Measurements from ENCODE around the gene MS4A4E. TPM values are rescaled to one million over a fixed set of nuclear protein-coding genes. Genes with fewer than 3 reads are reported as not detected.

Gene MS4A4E
- total RNA-seq, 6 experiments from 2014 or later: 1.1 to 3.8 (median 3.1) TPM

- H3K9me3 ChIP-seq: no peaks in the 10 kb centered on the region
- DNase-seq (no peak), ATAC-seq (peak in 3 of 4 donors; percentile 34 to 48 (median 47))
- no peaks in the 10 kb centered on the region for H3K4me1 ChIP-seq
- peak overlapping the region in 1 of 3 donors; percentile 24 for H3K4me3 ChIP-seq
- no peak for TF ChIP-seq CTCF (IDR thresholded peaks at IDR 0.05)
- TF ChIP-seq POLR2A (IDR thresholded peaks at IDR 0.05): no peak
- no peaks in the 10 kb centered on the region for H3K36me3 ChIP-seq
- H3K27ac ChIP-seq: peak overlapping the region in 2 of 3 donors; percentile 51 to 58
- 14% methylated on average over 2 of the region's 2 CpGs for WGBS (ENCODE audit: insufficient coverage, low coverage, low lambda C conversion rate, missing lambda C conversion rate)
- intact Hi-C loops (cut with DNase I): no loop called here
- no peaks in the 10 kb centered on the region for H3K27me3 ChIP-seq
Measured at GRCh38 chr11:60281485-60281884, 38.5 kb upstream of the MS4A4E start.

- H3K4me3 ChIP-seq: peak within 1 kb of the TSS in 1 of 3 donors; percentile 24
- no peaks in the 10 kb centered on the region for H3K4me1 ChIP-seq
- no peak for TF ChIP-seq CTCF (IDR thresholded peaks at IDR 0.05)
- peak; percentile 41 for TF ChIP-seq POLR2A (IDR thresholded peaks at IDR 0.05)
- ATAC-seq (peak; percentile 57 to 72 (median 65)), DNase-seq (no peak)
- intact Hi-C loops (cut with DNase I): no loop called here
- no peaks in the 10 kb centered on the region for H3K9me3 ChIP-seq
- 61% methylated on average over 3 of the region's 3 CpGs for WGBS (ENCODE audit: insufficient coverage, low coverage, low lambda C conversion rate, missing lambda C conversion rate)
- H3K36me3 ChIP-seq: no peaks in the 10 kb centered on the region
- H3K27me3 ChIP-seq: no peaks in the 10 kb centered on the region
- H3K27ac ChIP-seq: peak within 1 kb of the TSS in 2 of 3 donors; percentile 25 to 51
Measured at GRCh38 chr11:60280412-60280811, 37.5 kb upstream of the MS4A4E start, which contains the start of gene MS4A4A. MS4A4A (plus strand) TSS chr11:60280666; CDS start chr11:60280676, 10 bp downstream.

- Histone ChIP-seq H3K4me1 (no peaks in the 10 kb centered on the region), H3K36me3 (no peaks in the 10 kb centered on the region), H3K9me3 (peaks cover 0 to 7% (median 0%) of the 10 kb centered on the region in 4 donors), H3K4me3 (no peak overlapping the region), H3K27ac (no peak overlapping the region), H3K27me3 (no peaks in the 10 kb centered on the region)
- TF ChIP-seq CTCF (IDR thresholded peaks at IDR 0.05) (no peak), POLR2A (IDR thresholded peaks at IDR 0.05) (no peak)
- intact Hi-C loops (cut with DNase I): no loop called here
- ATAC-seq (peak in 2 of 4 donors; percentile 34 to 41), DNase-seq (no peak)
Measured at GRCh38 chr11:60274416-60274815, 31.5 kb upstream of the MS4A4E start.

DNA sequence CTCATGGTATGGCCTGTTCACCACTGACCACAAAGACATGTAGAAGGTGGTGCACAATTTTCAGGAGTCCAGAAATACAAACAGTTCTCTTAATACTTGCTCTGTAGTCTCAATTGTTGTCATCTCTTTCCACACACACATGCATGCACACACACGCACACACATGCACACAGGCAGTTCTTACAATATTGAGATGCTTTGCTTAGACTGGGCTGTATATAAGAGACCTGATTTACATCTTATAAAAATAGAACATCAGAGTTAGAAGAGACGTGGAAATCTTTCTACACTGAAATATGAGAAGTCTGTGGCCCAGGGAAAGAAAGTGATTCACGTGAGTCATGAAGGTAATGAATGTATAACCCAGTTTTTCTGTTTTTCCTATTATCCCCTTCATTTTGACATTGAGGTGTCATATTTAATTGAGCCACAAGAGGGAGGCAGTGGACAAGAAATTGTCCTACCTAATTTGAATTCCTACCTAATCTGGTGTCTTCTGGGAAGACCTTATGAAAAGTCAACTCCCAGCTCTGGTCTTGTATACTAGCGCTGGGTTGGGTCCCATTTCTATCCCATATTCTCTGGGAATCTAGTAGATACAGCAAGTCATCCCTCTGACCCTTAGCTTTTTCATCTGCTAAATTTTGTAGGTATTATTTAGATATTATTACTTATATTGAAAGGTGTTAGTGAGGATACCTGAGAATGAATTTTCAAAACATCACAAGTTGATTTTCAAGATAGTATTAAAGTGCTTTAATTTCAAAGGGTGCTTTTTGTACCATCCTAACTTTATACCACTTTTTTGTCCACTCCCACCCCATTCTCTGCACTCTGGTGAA is 22.7 kb upstream of the MS4A4E start:
- H3K9me3 ChIP-seq: peaks cover 0 to 7% (median 0%) of the 10 kb centered on the region in 4 donors
- ATAC-seq (peak; percentile 82 to 92 (median 86)), DNase-seq (no peak)
- H3K4me3 ChIP-seq: no peak overlapping the region
- TF ChIP-seq CTCF (IDR thresholded peaks at IDR 0.05): peak; percentile 70 to 80 (median 76)
- no peak for TF ChIP-seq POLR2A (IDR thresholded peaks at IDR 0.05)
- H3K4me1 ChIP-seq: no peaks in the 10 kb centered on the region
- H3K27ac ChIP-seq: no peak overlapping the region
- no peaks in the 10 kb centered on the region for H3K36me3 ChIP-seq
- intact Hi-C loops (cut with DNase I): no loop called here
- 17% methylated on average over 4 of the region's 4 CpGs for WGBS (ENCODE audit: insufficient coverage, low coverage, low lambda C conversion rate, missing lambda C conversion rate)
- H3K27me3 ChIP-seq: no peaks in the 10 kb centered on the region
